Measurements from ENCODE around the gene AP3M1. TPM values are rescaled to one million over a fixed set of nuclear protein-coding genes. Genes with fewer than 3 reads are reported as not detected.

AP3M1 gene
- total RNA-seq, 6 experiments from 2014 or later, result 41.4 to 51.5 (median 47.0) TPM

DNA sequence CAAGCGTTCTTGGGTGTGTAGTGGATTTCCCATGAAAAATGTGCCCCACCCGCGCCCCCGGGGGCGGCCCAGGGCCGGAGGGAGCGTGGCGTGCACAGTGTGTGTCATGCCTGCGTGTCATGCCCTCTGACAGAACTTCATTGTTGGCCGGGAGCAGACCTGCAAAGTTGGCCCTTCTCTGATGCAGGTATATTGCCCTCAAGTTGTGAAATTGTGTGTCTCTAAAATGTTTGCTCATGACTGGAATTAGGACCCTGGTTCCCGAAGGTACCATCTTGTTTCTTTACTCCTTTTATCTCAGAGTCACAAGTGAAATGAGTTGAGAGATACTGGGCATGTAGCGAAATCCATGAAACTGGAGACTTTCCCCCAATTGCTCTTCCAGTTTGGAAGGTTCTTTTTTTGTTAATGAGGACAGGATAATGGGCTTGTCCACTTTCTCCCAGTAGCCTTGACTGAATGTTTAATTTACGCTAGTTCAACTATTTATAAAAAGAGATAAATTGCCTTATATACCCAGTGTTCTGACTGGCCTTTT lies 26.6 kb upstream of the AP3M1 start:
- H3K4me3 Mint-ChIP-seq, result peak overlapping the region; percentile 95
- H3K4me1 Mint-ChIP-seq (ENCODE audit: low read depth), result peaks cover 41% of the 10 kb centered on the region
- H3K27ac Mint-ChIP-seq, result peak overlapping the region; percentile 99
- no peak for TF ChIP-seq CTCF (IDR thresholded peaks at IDR 0.05)
- peaks cover 9% of the 10 kb centered on the region for H3K36me3 Mint-ChIP-seq (ENCODE audit: low read depth)
- no peaks in the 10 kb centered on the region for H3K9me3 Mint-ChIP-seq
- peak; percentile 34 for DNase-seq
- H3K27me3 Mint-ChIP-seq (ENCODE audit: insufficient read depth), result no peaks in the 10 kb centered on the region; the same call in 1 of the 2 replicates

GRCh38 chr10:74176380-74177139 lies 25.9 kb upstream of the AP3M1 start:
- peak; percentile 97 for DNase-seq
- Mint-ChIP-seq H3K27ac (peak overlapping the region; percentile 99), H3K36me3 (ENCODE audit: low read depth) (peaks cover 9% of the 10 kb centered on the region), H3K27me3 (ENCODE audit: insufficient read depth) (no peaks in the 10 kb centered on the region; the same call in 1 of the 2 replicates), H3K9me3 (no peaks in the 10 kb centered on the region), H3K4me1 (ENCODE audit: low read depth) (peaks cover 37% of the 10 kb centered on the region), H3K4me3 (peak overlapping the region; percentile 95)
- TF ChIP-seq CTCF (IDR thresholded peaks at IDR 0.05), result no peak

DNA sequence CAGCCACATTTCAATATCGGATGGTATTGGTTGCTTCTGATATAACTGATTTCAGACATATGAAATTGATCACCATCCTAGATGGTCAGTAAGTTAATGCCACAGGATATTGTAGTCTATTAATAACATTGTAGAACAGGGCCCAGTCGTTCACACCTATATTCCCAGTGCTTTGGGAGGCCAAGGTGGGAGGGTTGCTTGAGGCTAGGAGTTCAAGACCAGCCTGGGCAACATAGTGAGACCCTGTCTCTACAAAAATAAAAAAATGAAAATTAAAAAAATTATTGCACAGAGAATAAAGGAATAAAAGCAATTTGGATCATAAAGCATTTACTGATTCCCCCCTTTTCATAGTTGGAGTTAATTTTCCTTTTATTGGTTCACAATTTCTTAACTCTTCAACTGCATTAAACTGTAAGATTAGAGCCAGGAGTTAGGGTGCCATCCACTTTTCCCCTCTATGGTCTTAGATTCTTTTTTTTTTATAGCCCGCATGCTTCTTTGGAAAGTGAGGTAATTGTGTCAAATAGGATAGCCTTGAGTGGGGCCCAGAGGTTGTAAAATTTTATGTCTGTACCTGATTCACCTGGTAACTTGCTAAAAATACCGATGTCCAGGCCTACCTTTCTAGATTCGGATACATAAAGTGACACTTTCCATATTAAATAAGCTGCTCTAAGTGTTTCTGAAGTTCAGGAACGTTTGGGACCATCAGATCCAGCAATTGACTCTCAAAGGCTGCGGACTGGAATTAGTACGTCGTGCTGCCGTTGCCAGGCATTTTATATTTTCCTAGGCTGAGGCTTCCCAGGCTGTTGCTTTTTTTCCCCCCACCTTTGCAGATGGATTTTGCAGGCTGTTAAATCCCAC lies 25.1 kb upstream of the AP3M1 start:
- TF ChIP-seq CTCF (IDR thresholded peaks at IDR 0.05), result no peak
- Mint-ChIP-seq H3K9me3 (no peaks in the 10 kb centered on the region), H3K27me3 (ENCODE audit: insufficient read depth) (no peaks in the 10 kb centered on the region; the same call in 1 of the 2 replicates), H3K4me3 (peak overlapping the region; percentile 95), H3K36me3 (ENCODE audit: low read depth) (peaks cover 9% of the 10 kb centered on the region), H3K27ac (peak overlapping the region; percentile 99), H3K4me1 (ENCODE audit: low read depth) (peaks cover 37% of the 10 kb centered on the region)
- DNase-seq, result no peak

DNA sequence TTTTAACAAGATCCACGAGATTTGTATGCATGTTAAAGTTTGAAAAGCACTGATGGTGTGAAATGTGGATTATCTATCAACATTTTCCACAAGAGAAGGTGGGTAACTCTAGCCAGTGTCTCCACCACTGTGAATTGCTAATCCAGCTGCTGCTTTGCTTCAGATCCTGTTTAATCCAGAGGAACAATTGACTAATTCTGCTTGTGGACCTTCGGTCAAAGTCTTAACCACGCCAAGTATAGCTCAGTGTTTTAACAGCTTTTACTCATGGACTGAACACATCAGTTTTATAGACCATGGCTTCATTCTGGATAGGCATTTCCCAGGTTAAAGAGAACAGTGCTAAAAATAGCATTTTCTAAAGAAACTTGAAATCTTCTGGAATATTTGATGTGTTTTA lies 23.9 kb upstream of the AP3M1 start:
- H3K4me3 Mint-ChIP-seq, result no peak overlapping the region
- no peak overlapping the region for H3K27ac Mint-ChIP-seq
- DNase-seq, result no peak

More for the DNA sequence above, 23.9 kb upstream of the AP3M1 start:
- Mint-ChIP-seq H3K36me3 (ENCODE audit: low read depth) (peaks cover 6% of the 10 kb centered on the region), H3K27me3 (ENCODE audit: insufficient read depth) (no peaks in the 10 kb centered on the region; the same call in 1 of the 2 replicates), H3K4me1 (ENCODE audit: low read depth) (peaks cover 32% of the 10 kb centered on the region), H3K9me3 (no peaks in the 10 kb centered on the region)
- TF ChIP-seq CTCF (IDR thresholded peaks at IDR 0.05), result no peak

Measured in HFFc6 (cell line).